ENCODE data around the gene MGAM2. TPM values are rescaled to one million over a fixed set of nuclear protein-coding genes. Genes with fewer than 3 reads are reported as not detected.

The MGAM2 gene
- total and polyA plus RNA-seq, 2 of the 13 experiments (the other 11 are each of a cell fraction or from before 2014, with no cell fraction given): 0.29 TPM; not detected in 1

DNA sequence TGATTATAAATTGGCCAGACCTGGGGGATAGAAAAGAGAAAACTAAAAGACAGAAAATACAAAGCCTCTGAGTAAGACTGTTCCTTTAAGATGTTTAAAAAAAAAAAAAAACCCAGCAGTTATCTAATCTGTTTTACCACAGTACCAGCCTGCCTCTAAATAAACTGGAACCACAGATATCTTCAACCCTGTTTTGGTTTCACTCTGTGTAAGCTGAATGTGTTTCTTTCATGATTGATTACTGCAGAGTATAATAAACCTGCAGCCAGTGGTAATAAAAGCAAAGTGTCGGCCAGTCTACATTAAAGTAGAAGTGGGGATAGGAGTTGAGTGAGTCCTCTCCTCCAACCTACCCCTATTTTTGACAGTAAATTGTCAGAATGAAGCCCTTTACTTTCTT is 40.6 kb downstream of the MGAM2 start:
- H3K9me3 ChIP-seq (ENCODE audit: low read length): no peaks in the 10 kb centered on the region
- no peak overlapping the region for H3K9ac ChIP-seq (ENCODE audit: insufficient read depth, low read depth, low read length)
- intact Hi-C loops (cut with micrococcal nuclease; ENCODE audit: unreplicated experiment): no loop called here
- FAIRE-seq: no peak
- in situ Hi-C loops (cut with HindIII; ENCODE audit: extremely low pct_ligation_motif_present, low pct_unique_long_range_greater_than_20kb): no loop called here
- POLR2A ChIA-PET: no interaction called here
- no peak overlapping the region for H3K4me2 ChIP-seq (ENCODE audit: low read depth, low read length)
- CTCF ChIA-PET (ENCODE audit: low intra/inter-chr PET ratio, low total read pairs): no interaction called here
- H3K36me3 ChIP-seq (replicated peaks in 1 of 2; ENCODE audit: control insufficient read depth in 1 of 2, insufficient read depth in 2 of 2, low read length in 2 of 2): no peaks in the 10 kb centered on the region
- H3K79me2 ChIP-seq (ENCODE audit: insufficient read depth, low read length): no peaks in the 10 kb centered on the region
- no TSS peak for BruUV-seq (replicated peaks)
- no peak overlapping the region for H3K27ac ChIP-seq (ENCODE audit: extremely low read length, insufficient read depth, low read length)
- TF ChIP-seq, protein P1, sequence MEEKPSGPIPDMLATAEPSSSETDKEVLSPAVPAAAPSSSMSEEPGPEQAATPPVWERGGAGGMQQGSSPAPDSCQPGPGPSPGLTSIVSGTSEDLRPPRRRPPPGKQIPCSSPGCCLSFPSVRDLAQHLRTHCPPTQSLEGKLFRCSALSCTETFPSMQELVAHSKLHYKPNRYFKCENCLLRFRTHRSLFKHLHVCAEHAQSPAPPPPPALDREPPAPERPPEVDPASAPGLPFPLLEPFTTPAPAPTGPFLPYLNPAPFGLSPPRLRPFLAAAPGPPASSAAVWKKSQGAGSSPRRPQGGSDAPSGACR (CRISPR knock-in tag; IDR thresholded peaks at IDR 0.05): no peak
- TF ChIP-seq CCAR2 (optimal IDR thresholded peaks at IDR 0.05; ENCODE audit: low read depth, low read length) (no peak), MAFF (IDR thresholded peaks at IDR 0.05; ENCODE audit: low read depth, low read length) (no peak), PCBP1 (IDR thresholded peaks at IDR 0.05; ENCODE audit: borderline replicate concordance, low read depth, low read length) (no peak), ZNF543 (CRISPR knock-in tag; IDR thresholded peaks at IDR 0.05) (no peak), ZBTB1 (CRISPR knock-in tag; IDR thresholded peaks at IDR 0.05; ENCODE audit: borderline replicate concordance) (no peak), REXO4 (CRISPR knock-in tag; IDR thresholded peaks at IDR 0.05; ENCODE audit: borderline replicate concordance) (no peak), ZSCAN20 (CRISPR knock-in tag; IDR thresholded peaks at IDR 0.05; ENCODE audit: borderline replicate concordance) (no peak), ZNF3 (CRISPR knock-in tag; IDR thresholded peaks at IDR 0.05) (no peak)
- TF ChIP-seq, protein P2, sequence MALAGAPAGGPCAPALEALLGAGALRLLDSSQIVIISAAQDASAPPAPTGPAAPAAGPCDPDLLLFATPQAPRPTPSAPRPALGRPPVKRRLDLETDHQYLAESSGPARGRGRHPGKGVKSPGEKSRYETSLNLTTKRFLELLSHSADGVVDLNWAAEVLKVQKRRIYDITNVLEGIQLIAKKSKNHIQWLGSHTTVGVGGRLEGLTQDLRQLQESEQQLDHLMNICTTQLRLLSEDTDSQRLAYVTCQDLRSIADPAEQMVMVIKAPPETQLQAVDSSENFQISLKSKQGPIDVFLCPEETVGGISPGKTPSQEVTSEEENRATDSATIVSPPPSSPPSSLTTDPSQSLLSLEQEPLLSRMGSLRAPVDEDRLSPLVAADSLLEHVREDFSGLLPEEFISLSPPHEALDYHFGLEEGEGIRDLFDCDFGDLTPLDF (CRISPR knock-in tag; IDR thresholded peaks at IDR 0.05): no peak
- no peaks in the 10 kb centered on the region for H4K20me1 ChIP-seq (ENCODE audit: insufficient read depth, low read length)
- no peaks in the 10 kb centered on the region for H3K4me1 ChIP-seq (ENCODE audit: insufficient read depth, low read length)
- DNase-seq (ENCODE audit: low spot score): no peak
- no peak overlapping the region for H2AFZ ChIP-seq (ENCODE audit: low read length)
- no peak for ATAC-seq
- no peaks in the 10 kb centered on the region for H3K27me3 ChIP-seq (ENCODE audit: control insufficient read depth in 1 of 2, insufficient read depth in 2 of 2, low read length in 2 of 2)
- WGBS (ENCODE audit: low lambda C conversion rate): 45% methylated on average over 1 of the region's 1 CpG
- no peak overlapping the region for H3K4me3 ChIP-seq (replicated peaks in 1 of 3; ENCODE audit: insufficient read depth in 1 of 3, low read depth in 2 of 3, low read length in 3 of 3)
